GM18907 (cell line): ENCODE measurements around the gene EXOC1.

ENCODE experiments used
- ATAC-seq: cut with Tn5 transposase; IDR thresholded peaks from one replicate; pipeline ENCODE4 v1.9.1; 2021; ENCODE audit warnings: mild to moderate bottlenecking, moderate library complexity; ENCODE audit not compliant: unreplicated experiment

Gene EXOC1

GRCh38 chr4:55854129-55854528 is 681 bp downstream of the EXOC1 start:
- no peak for ATAC-seq

GRCh38 chr4:55857586-55857985 is 4.1 kb downstream of the EXOC1 start:
- ATAC-seq, result no peak

- ATAC-seq, result no peak
Observed at GRCh38 chr4:55859711-55860110, 6.3 kb downstream of the EXOC1 start.

GRCh38 chr4:55864577-55865223 is 11.3 kb downstream of the EXOC1 start:
- no peak for ATAC-seq

- no peak for ATAC-seq
Observed at GRCh38 chr4:55865228-55865806, 11.9 kb downstream of the EXOC1 start.

GRCh38 chr4:55866290-55866907 is 13.0 kb downstream of the EXOC1 start:
- peak; percentile 80 for ATAC-seq

- peak; percentile 92 for ATAC-seq
Observed at GRCh38 chr4:55866973-55867574, 13.6 kb downstream of the EXOC1 start.

- no peak for ATAC-seq
Observed at GRCh38 chr4:55868581-55869090, 15.2 kb downstream of the EXOC1 start.

GRCh38 chr4:55871299-55871800 is 17.9 kb downstream of the EXOC1 start:
- no peak for ATAC-seq

GRCh38 chr4:55874831-55875230 is 21.4 kb downstream of the EXOC1 start:
- no peak for ATAC-seq

- no peak for ATAC-seq
Observed at GRCh38 chr4:55876387-55876786, 22.9 kb downstream of the EXOC1 start.

GRCh38 chr4:55879224-55879623 is 25.8 kb downstream of the EXOC1 start:
- ATAC-seq, result no peak

GRCh38 chr4:55880652-55881280 is 27.3 kb downstream of the EXOC1 start:
- ATAC-seq, result no peak

- ATAC-seq, result no peak
Observed at GRCh38 chr4:55884093-55884850, 30.8 kb downstream of the EXOC1 start.

GRCh38 chr4:55884851-55885219 is 31.4 kb downstream of the EXOC1 start:
- ATAC-seq, result no peak

GRCh38 chr4:55887594-55887993 is 34.1 kb downstream of the EXOC1 start:
- ATAC-seq, result no peak

GRCh38 chr4:55892156-55892555 is 38.7 kb downstream of the EXOC1 start:
- no peak for ATAC-seq

GRCh38 chr4:55896622-55897021 is 43.2 kb downstream of the EXOC1 start:
- ATAC-seq, result no peak

- no peak for ATAC-seq
Observed at GRCh38 chr4:55902677-55903076, 49.2 kb downstream of the EXOC1 start.

- ATAC-seq, result no peak
Observed at GRCh38 chr4:55903577-55903976, 50.1 kb downstream of the EXOC1 start.

- no peak for ATAC-seq
Observed at GRCh38 chr4:55904576-55904975, 51.1 kb downstream of the EXOC1 start.
